ENCODE results near the gene TEN1. TPM values are rescaled to one million over a fixed set of nuclear protein-coding genes. Genes with fewer than 3 reads are reported as not detected.

TEN1 gene
- polyA plus RNA-seq, 6 donors from 2014 or later: 24.4 to 62.0 (median 31.3) TPM

- ATAC-seq (ENCODE audit: low read depth in 2 of 2): no peak
- H3K4me1 Mint-ChIP-seq: peaks cover 5 to 8% (median 8%) of the 10 kb centered on the region in 3 donors
- no peaks in the 10 kb centered on the region for H3K36me3 Mint-ChIP-seq
- H3K9me3 Mint-ChIP-seq: no peaks in the 10 kb centered on the region
- no peak for DNase-seq
- no peak overlapping the region for H3K4me3 Mint-ChIP-seq
- H3K27ac Mint-ChIP-seq: peak overlapping the region in 1 of 6 donors; percentile 33
- no peaks in the 10 kb centered on the region for H3K27me3 Mint-ChIP-seq
These were observed 25.8 kb downstream of the TEN1 start for GRCh38 chr17:76004750-76005262.

- no peaks in the 10 kb centered on the region for H3K9me3 Mint-ChIP-seq
- H3K36me3 Mint-ChIP-seq: no peaks in the 10 kb centered on the region
- H3K27ac Mint-ChIP-seq: peak overlapping the region in 5 of 6 donors; percentile 57 to 93 (median 80)
- no peaks in the 10 kb centered on the region for H3K27me3 Mint-ChIP-seq
- DNase-seq (peak; percentile 74), ATAC-seq (ENCODE audit: low read depth in 2 of 2) (peak; percentile 75 to 85)
- H3K4me3 Mint-ChIP-seq: no peak overlapping the region
- H3K4me1 Mint-ChIP-seq: peaks cover 5 to 8% (median 8%) of the 10 kb centered on the region in 3 donors
These were observed 26.5 kb downstream of the TEN1 start for GRCh38 chr17:76005263-76006149.

DNA sequence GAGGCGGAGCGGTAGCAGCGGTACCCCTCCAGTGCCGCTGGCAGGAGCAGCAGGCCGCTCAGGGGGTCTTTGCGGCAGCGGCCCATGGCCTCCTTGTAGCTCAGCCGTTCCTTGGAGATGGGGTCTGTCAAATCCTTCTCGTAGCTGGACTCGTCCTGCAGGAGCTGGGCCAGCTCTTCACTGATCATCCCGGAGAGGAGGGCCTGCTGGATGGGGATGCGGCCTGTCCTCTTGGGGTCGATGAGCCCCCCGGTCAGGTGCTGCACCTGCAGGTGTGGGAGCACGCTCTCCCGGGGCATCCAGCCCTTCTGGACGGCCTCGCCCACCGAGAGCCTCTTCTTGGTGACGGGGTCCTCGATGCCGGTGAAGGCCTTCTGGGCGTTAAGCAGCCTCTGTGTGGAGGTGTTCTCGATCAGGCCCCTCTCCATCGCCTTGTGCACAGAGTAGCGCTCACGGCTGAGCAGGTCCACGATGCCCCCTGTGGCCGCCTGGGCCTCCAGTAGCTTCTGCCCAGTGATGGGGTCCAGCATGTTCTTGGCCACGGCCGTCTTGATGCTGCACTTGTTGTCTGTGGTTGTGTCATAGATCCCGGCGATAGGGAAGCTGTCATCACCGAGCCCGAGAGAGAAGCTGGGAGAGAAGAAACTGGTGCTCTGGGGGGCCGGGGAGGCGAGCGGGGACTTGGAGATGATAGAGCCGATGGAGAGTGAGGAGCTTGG is 28.2 kb downstream of the TEN1 start:
- DNase-seq (no peak), ATAC-seq (ENCODE audit: low read depth in 2 of 2) (no peak)
- no peak overlapping the region for H3K4me3 Mint-ChIP-seq
- no peaks in the 10 kb centered on the region for H3K27me3 Mint-ChIP-seq
- H3K27ac Mint-ChIP-seq: no peak overlapping the region
- H3K36me3 Mint-ChIP-seq: no peaks in the 10 kb centered on the region
- peaks cover 5 to 8% (median 8%) of the 10 kb centered on the region in 3 donors for H3K4me1 Mint-ChIP-seq
- no peaks in the 10 kb centered on the region for H3K9me3 Mint-ChIP-seq

- DNase-seq: no peak
- ATAC-seq (ENCODE audit: low read depth in 2 of 2): no peak
- Mint-ChIP-seq H3K4me3 (no peak overlapping the region), H3K9me3 (no peaks in the 10 kb centered on the region), H3K4me1 (peaks cover 5 to 8% (median 8%) of the 10 kb centered on the region in 3 donors), H3K27ac (no peak overlapping the region), H3K36me3 (no peaks in the 10 kb centered on the region), H3K27me3 (no peaks in the 10 kb centered on the region)
These were observed 28.8 kb downstream of the TEN1 start for GRCh38 chr17:76007850-76008165.

DNA sequence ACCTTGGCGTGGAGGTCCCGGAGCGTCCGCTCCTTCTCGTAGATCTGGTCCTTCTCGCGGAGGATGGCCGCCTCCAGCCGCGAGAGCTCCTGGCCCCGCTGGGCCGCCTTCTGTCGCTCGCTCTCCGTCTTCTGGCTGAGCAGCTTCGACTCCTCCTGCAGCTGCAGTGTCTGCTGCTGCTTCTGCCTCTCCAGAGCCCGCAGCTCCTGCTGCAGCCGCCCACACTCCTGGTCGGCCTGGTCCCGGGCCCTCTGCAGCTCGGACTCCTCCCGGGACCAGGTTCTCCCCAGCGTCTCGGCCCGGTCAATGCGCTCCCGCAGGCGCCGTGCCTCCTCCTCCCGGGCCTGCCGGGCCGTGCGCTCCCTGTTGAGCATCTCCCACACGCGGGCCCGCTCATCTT is 29.2 kb downstream of the TEN1 start:
- Mint-ChIP-seq H3K36me3 (no peaks in the 10 kb centered on the region), H3K27ac (no peak overlapping the region), H3K4me1 (peaks cover 5 to 8% (median 7%) of the 10 kb centered on the region in 3 donors), H3K4me3 (no peak overlapping the region), H3K27me3 (no peaks in the 10 kb centered on the region), H3K9me3 (no peaks in the 10 kb centered on the region)
- DNase-seq (no peak), ATAC-seq (ENCODE audit: low read depth in 2 of 2) (no peak)

DNA sequence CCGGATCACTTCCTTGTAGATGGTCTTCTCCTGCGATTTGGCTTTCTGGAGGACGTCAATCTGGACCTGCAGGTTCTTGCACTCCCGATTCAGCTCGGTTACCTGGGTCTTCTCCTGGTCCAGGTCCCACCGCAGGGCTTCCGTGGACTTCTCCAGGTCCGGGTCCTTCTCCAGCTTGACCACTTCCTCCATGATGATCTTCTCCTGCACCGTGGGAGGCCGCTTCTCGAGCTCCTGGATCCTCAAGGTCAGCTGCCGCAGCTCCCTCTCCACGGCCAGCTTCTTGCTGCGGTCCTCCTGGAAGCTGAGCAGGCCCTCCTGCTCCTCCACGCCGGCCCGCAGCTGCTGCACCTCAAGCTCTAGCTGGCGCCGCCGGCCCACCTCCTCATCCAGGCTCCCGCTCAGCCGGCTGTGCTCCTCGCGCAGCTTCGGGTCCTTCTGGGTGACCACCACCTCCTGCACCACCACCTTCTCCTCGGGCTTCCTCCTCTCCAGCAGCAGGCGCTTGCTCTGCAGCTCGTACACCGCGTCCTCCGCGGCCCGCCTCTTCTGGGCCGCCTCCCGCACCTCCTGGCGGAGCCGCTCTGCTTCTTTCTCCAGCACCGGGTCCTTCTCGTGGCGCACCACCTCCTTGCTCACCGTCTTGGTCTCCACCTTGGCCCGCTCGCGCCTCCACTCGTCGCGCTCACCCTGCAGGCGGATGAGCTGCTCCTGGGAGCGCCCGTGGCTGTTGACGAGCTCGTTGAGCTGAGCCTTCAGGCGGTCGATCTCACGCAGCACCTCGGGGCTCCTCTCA is 29.8 kb downstream of the TEN1 start:
- no peak for DNase-seq
- peak overlapping the region in 2 of 6 donors; percentile 39 to 85 for H3K27ac Mint-ChIP-seq

DNA sequence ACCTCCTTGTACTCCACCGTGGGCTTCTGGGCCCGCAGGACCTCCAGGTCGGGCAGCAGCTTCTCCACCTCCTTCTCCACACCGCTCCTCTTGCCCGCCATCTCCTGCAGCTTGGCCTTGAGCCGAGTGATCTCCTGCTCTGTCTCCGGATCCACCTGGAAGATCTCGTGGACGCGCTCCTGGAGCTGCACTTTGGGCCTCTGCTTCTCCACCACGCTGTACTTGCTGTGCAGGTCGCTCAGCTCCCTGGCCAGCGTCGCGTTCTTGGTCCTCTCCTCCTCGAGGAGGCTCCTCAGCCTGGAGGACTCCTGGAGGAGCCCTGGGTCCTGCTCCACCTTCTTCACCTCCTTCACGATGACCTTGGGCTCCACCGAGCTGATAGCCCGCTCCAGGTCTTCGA is 30.4 kb downstream of the TEN1 start:
- H3K4me3 Mint-ChIP-seq: peak overlapping the region in 1 of 8 donors; percentile 54
- H3K27ac Mint-ChIP-seq: peak overlapping the region in 2 of 6 donors; percentile 50 to 85
- H3K9me3 Mint-ChIP-seq: no peaks in the 10 kb centered on the region
- ATAC-seq (ENCODE audit: low read depth in 2 of 2): no peak
- H3K36me3 Mint-ChIP-seq: no peaks in the 10 kb centered on the region
- no peak for DNase-seq
- peaks cover 4 to 17% (median 10%) of the 10 kb centered on the region in 3 donors for H3K4me1 Mint-ChIP-seq
- peaks cover 0 to 6% (median 0%) of the 10 kb centered on the region in 3 donors for H3K27me3 Mint-ChIP-seq

More for the DNA sequence above, 29.8 kb downstream of the TEN1 start:
- no peaks in the 10 kb centered on the region for H3K9me3 Mint-ChIP-seq
- no peak for ATAC-seq (ENCODE audit: low read depth in 2 of 2)
- H3K4me3 Mint-ChIP-seq: no peak overlapping the region
- H3K27me3 Mint-ChIP-seq: no peaks in the 10 kb centered on the region
- H3K4me1 Mint-ChIP-seq: peaks cover 4 to 10% (median 5%) of the 10 kb centered on the region in 3 donors
- no peaks in the 10 kb centered on the region for H3K36me3 Mint-ChIP-seq

- Mint-ChIP-seq H3K4me1 (peaks cover 4 to 17% (median 10%) of the 10 kb centered on the region in 3 donors), H3K27ac (peak overlapping the region in 1 of 6 donors; percentile 50), H3K36me3 (no peaks in the 10 kb centered on the region), H3K27me3 (peaks cover 0 to 6% (median 0%) of the 10 kb centered on the region in 3 donors), H3K9me3 (no peaks in the 10 kb centered on the region), H3K4me3 (no peak overlapping the region)
- ATAC-seq (ENCODE audit: low read depth in 2 of 2) (no peak), DNase-seq (no peak)
These were observed 31.1 kb downstream of the TEN1 start for GRCh38 chr17:76009969-76010661.

- H3K36me3 Mint-ChIP-seq: no peaks in the 10 kb centered on the region
- H3K27ac Mint-ChIP-seq: no peak overlapping the region
- ATAC-seq (ENCODE audit: low read depth in 2 of 2) (no peak), DNase-seq (no peak)
- H3K4me3 Mint-ChIP-seq: no peak overlapping the region
- no peaks in the 10 kb centered on the region for H3K9me3 Mint-ChIP-seq
- peaks cover 0 to 9% (median 5%) of the 10 kb centered on the region in 3 donors for H3K4me1 Mint-ChIP-seq
- H3K27me3 Mint-ChIP-seq: peaks cover 0 to 6% (median 0%) of the 10 kb centered on the region in 3 donors
These were observed 32.9 kb downstream of the TEN1 start for GRCh38 chr17:76011951-76012350.

GRCh38 chr17:76013377-76013932 is 34.4 kb downstream of the TEN1 start:
- H3K36me3 Mint-ChIP-seq: no peaks in the 10 kb centered on the region
- H3K27ac Mint-ChIP-seq: peak overlapping the region in 1 of 6 donors; percentile 66
- peaks cover 0 to 9% (median 5%) of the 10 kb centered on the region in 3 donors for H3K4me1 Mint-ChIP-seq
- H3K27me3 Mint-ChIP-seq: peaks cover 0 to 6% (median 0%) of the 10 kb centered on the region in 3 donors
- no peak for ATAC-seq (ENCODE audit: low read depth in 2 of 2)
- no peak for DNase-seq
- H3K4me3 Mint-ChIP-seq: no peak overlapping the region
- no peaks in the 10 kb centered on the region for H3K9me3 Mint-ChIP-seq

- Mint-ChIP-seq H3K9me3 (no peaks in the 10 kb centered on the region), H3K27ac (peak overlapping the region in 1 of 6 donors; percentile 9), H3K36me3 (no peaks in the 10 kb centered on the region), H3K27me3 (peaks cover 0 to 6% (median 0%) of the 10 kb centered on the region in 3 donors), H3K4me1 (peaks cover 0 to 9% (median 5%) of the 10 kb centered on the region in 3 donors), H3K4me3 (no peak overlapping the region)
- peak; percentile 71 for DNase-seq
- peak; percentile 96 to 98 for ATAC-seq (ENCODE audit: low read depth in 2 of 2)
These were observed 35.3 kb downstream of the TEN1 start for GRCh38 chr17:76014100-76014924.

GRCh38 chr17:76014925-76015261 is 35.9 kb downstream of the TEN1 start:
- Mint-ChIP-seq H3K36me3 (no peaks in the 10 kb centered on the region), H3K27ac (no peak overlapping the region), H3K27me3 (peaks cover 0 to 6% (median 0%) of the 10 kb centered on the region in 3 donors), H3K4me1 (peaks cover 0 to 9% (median 5%) of the 10 kb centered on the region in 3 donors), H3K9me3 (no peaks in the 10 kb centered on the region), H3K4me3 (no peak overlapping the region)
- no peak for ATAC-seq (ENCODE audit: low read depth in 2 of 2)
- no peak for DNase-seq
